OCI-LY3 (cell line): ENCODE measurements around the gene SERPINA12.
"Not testable (repeated sequence)": the region's sequence is repeated elsewhere in the genome, so short reads cannot be mapped to it uniquely, and the experiment has no call there.

Source experiments
- H2AFZ ChIP-seq: fragments of 200-600, 300-600 bp; shearing (Covaris generic); 2 replicates; pipeline ENCODE4 v1.6.0; 2014; ENCODE audit warnings: antibody characterized with exemption, low read depth, low read length
- H3K27ac ChIP-seq: fragments of 200-600, 300-600 bp; sonication (generic); 2 replicates; pipeline ENCODE4 v1.5.1; 2014; ENCODE audit warnings: mild to moderate bottlenecking, low read length, moderate library complexity, mixed read lengths
- H3K27me3 ChIP-seq: fragments of 200-600, 300-600 bp; sonication (generic); 2 replicates; pipeline ENCODE4 v1.6.1; 2014; ENCODE audit warnings: low read depth, low read length, mixed read lengths
- H3K36me3 ChIP-seq: fragments of 200-600, 300-600 bp; sonication (generic); replicated peaks from 2 replicates; pipeline ENCODE3; 2014; ENCODE audit warnings: low read depth, low read length, mixed read lengths
- H3K4me1 ChIP-seq: fragments of 300-600, 200-600 bp; sonication (generic); 2 replicates; pipeline ENCODE4 v1.6.1; 2014; ENCODE audit warnings: low read length, mixed read lengths
- H3K4me2 ChIP-seq: fragments of 200-600, 300-600 bp; sonication (generic); 2 replicates; pipeline ENCODE4 v1.6.1; 2014; ENCODE audit warnings: low read length, mixed read lengths
- H3K4me3 ChIP-seq: fragments of 300-600, 200-600 bp; sonication (generic); 2 replicates; pipeline ENCODE4 v1.5.1; 2014; ENCODE audit warnings: antibody characterized with exemption, mild to moderate bottlenecking, low read length, moderate library complexity
- H3K79me2 ChIP-seq: fragments of 300-600, 200-600 bp; shearing (Covaris generic); 2 replicates; pipeline ENCODE4 v1.6.1; 2014; ENCODE audit warnings: mild to moderate bottlenecking, low read length, mixed read lengths
- H3K9ac ChIP-seq: fragments of 300-600, 200-600 bp; shearing (Covaris generic); 2 replicates; pipeline ENCODE4 v1.6.0; 2014; ENCODE audit warnings: mild to moderate bottlenecking, low read length, moderate library complexity
- H3K9me3 ChIP-seq: fragments of 200-600, 300-600 bp; shearing (Covaris generic); 2 replicates; pipeline ENCODE4 v1.6.1; 2014; ENCODE audit warnings: low read length, mixed read lengths; ENCODE audit not compliant: insufficient read depth
- H4K20me1 ChIP-seq: fragments of 200-600, 300-600 bp; sonication (generic); 2 replicates; pipeline ENCODE4 v1.6.1; 2016; ENCODE audit warnings: low read length, mixed read lengths; ENCODE audit not compliant: insufficient read depth
- EZH2phosphoT487 ChIP-seq: fragments of 200-600 bp; shearing (Covaris generic); IDR thresholded peaks from 2 replicates; pipeline ENCODE4 v1.6.1; 2018; ENCODE audit warnings: antibody characterized with exemption, mixed run types, low read depth
- TF ChIP-seq, protein P1 (sequence below): fragments of 200-600, 300-600 bp; sonication (generic); IDR thresholded peaks from 2 replicates; pipeline ENCODE4 v1.5.1; 2014; ENCODE audit warnings: antibody characterized with exemption, low read length, low read depth

Gene SERPINA12

DNA sequence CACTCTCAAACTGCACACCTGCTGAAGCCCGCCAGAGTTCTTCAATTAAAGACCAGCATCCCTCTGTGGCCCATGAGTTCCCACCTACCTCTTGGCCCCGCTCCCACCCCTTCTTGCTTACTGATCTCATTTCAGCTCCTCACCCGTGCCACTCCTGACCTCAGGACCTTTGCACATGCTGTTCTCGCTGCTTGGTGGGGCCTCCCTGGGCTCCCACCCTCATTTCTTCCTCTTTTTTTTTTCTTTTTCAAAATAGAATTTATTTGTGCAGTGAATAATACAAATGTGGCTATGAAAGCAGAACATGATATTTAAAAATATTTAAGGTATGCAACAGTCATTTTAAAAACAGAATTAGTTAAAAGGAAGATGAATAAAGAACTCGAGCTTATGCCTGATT is 24.8 kb downstream of the SERPINA12 start:
- TF ChIP-seq, protein P1, sequence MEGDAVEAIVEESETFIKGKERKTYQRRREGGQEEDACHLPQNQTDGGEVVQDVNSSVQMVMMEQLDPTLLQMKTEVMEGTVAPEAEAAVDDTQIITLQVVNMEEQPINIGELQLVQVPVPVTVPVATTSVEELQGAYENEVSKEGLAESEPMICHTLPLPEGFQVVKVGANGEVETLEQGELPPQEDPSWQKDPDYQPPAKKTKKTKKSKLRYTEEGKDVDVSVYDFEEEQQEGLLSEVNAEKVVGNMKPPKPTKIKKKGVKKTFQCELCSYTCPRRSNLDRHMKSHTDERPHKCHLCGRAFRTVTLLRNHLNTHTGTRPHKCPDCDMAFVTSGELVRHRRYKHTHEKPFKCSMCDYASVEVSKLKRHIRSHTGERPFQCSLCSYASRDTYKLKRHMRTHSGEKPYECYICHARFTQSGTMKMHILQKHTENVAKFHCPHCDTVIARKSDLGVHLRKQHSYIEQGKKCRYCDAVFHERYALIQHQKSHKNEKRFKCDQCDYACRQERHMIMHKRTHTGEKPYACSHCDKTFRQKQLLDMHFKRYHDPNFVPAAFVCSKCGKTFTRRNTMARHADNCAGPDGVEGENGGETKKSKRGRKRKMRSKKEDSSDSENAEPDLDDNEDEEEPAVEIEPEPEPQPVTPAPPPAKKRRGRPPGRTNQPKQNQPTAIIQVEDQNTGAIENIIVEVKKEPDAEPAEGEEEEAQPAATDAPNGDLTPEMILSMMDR: no peak
- no peak for TF ChIP-seq EZH2phosphoT487
- no peak overlapping the region for H3K27ac ChIP-seq

DNA sequence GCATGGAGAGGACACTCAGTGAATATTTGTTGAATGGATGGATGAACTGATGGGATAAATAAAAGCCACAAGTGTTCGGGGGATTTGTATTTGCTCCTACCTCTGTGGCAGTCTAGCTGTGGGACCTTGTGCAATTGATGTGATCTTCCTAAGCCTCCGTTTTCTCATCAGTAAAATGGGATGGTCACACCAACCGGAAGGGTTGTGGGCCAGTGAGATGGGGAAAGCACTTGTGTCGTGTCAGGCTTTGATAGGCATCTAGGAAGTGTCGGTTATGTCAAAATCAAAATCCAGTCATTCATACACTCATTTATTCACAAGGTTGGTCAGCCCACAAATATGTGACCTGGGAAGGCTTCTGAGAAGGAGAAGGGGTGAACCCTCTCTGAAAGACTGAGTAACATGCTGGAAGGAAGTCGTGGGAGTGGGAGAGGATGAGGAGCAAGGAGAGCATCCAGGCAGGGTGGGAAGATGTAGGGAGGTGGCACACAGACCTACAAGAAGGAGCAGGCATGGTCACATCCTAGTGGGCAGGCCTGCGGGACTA is 25.5 kb downstream of the SERPINA12 start:
- peak overlapping the region; percentile 68 for H3K4me2 ChIP-seq
- H3K9ac ChIP-seq: no peak overlapping the region; the same call in 1 of the 2 replicates

More for the DNA sequence above, 24.8 kb downstream of the SERPINA12 start:
- no peaks in the 10 kb centered on the region for H4K20me1 ChIP-seq
- H3K9ac ChIP-seq: no peak overlapping the region
- H3K9me3 ChIP-seq: no peaks in the 10 kb centered on the region
- no peak overlapping the region for H3K4me2 ChIP-seq
- H3K36me3 ChIP-seq: peaks cover 3% of the 10 kb centered on the region
- H3K4me3 ChIP-seq: no peak overlapping the region
- H3K27me3 ChIP-seq: peaks cover 11% of the 10 kb centered on the region; the same call in 1 of the 2 replicates
- no peak overlapping the region for H2AFZ ChIP-seq
- H3K4me1 ChIP-seq: peaks cover 55% of the 10 kb centered on the region
- H3K79me2 ChIP-seq: no peaks in the 10 kb centered on the region

DNA sequence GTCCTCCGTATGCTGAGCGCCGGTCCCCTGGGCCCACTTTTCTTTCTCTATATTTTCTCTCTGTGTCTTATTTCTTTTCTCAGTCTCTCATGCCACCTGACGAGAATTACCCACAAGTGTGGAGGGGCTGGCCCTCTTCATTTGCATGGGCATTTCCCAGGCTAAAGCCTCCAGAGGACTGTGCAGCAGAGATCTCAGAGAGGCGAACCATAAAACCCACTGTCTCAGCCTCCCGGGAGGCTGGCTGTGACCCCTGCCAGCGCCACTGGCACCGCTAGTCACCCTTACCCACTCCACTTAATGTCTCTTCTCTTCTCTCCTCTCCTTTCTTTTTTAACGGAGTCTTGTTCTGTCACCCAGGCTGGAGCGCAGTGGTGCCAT is 26.2 kb downstream of the SERPINA12 start:
- Histone ChIP-seq H4K20me1 (no peaks in the 10 kb centered on the region), H3K9me3 (peaks cover 13% of the 10 kb centered on the region; the same call in 1 of the 2 replicates), H3K9ac (peak overlapping the region; percentile 34; the same call in 1 of the 2 replicates), H3K27me3 (peaks cover 11% of the 10 kb centered on the region; the same call in 1 of the 2 replicates), H3K4me2 (peak overlapping the region; percentile 68), H3K27ac (peak overlapping the region; percentile 75), H3K4me1 (peaks cover 55% of the 10 kb centered on the region), H2AFZ (peak overlapping the region; percentile 2; the same call in 1 of the 2 replicates), H3K4me3 (peak overlapping the region; percentile 41), H3K79me2 (no peaks in the 10 kb centered on the region), H3K36me3 (peaks cover 10% of the 10 kb centered on the region)
- no peak for TF ChIP-seq EZH2phosphoT487
- TF ChIP-seq, protein P1: no peak

More for the DNA sequence above, 25.5 kb downstream of the SERPINA12 start:
- peaks cover 5% of the 10 kb centered on the region for H3K36me3 ChIP-seq
- H3K79me2 ChIP-seq: no peaks in the 10 kb centered on the region
- H2AFZ ChIP-seq: no peak overlapping the region; the same call in 1 of the 2 replicates
- H3K4me1 ChIP-seq: peaks cover 55% of the 10 kb centered on the region
- peaks cover 11% of the 10 kb centered on the region; the same call in 1 of the 2 replicates for H3K27me3 ChIP-seq
- H3K9me3 ChIP-seq: peaks cover 6% of the 10 kb centered on the region; the same call in 1 of the 2 replicates
- peak overlapping the region; percentile 75 for H3K27ac ChIP-seq
- peak overlapping the region; percentile 41 for H3K4me3 ChIP-seq
- no peaks in the 10 kb centered on the region for H4K20me1 ChIP-seq
- TF ChIP-seq EZH2phosphoT487: no peak
- TF ChIP-seq, protein P1: no peak

DNA sequence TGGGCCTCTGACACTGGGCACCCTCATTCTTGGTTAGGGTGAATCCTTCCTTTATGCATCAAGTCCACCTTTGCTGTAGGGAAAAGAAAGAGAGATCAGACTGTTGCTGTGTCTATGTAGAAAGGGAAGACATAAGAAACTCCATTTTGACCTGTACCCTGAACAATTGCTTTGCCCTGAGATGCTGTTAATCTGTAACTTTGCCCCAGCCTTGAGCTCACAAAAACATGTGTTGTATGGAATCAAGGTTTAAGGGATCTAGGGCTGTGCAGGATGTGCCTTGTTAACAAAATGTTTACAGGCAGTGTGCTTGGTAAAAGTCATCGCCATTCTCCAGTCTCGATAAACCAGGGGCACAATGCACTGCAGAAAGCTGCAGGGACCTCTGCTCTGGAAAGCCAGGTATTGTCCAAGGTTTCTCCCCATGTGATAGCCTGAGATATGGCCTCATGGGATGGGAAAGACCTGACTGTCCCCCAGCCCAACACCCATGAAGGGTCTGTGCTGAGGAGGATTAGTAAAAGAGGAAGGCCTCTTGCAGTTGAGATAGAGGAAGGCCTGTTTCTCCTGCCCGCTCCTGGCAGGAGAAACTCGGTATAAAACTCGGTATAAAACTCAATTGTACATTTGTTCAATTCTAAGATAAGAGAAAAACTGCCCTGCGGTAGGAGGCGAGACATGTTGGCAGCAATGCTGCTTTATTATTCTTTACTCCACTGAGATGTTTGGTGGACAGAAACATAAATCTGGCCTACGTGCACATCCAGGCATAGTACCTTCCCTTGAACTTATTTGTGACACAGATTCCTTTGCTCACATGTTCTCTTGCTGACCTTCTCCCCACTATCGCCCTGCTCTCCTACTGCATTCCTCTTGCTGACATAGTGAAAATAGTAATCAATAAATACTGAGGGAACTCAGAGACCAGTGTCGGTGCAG is 26.9 kb downstream of the SERPINA12 start:
- peak overlapping the region; percentile 34; the same call in 1 of the 2 replicates for H3K9ac ChIP-seq
- peak overlapping the region; percentile 14; the same call in 1 of the 2 replicates for H2AFZ ChIP-seq
- peak overlapping the region; percentile 68 for H3K4me2 ChIP-seq
- peaks cover 12% of the 10 kb centered on the region for H3K36me3 ChIP-seq
- H3K9me3 ChIP-seq: peaks cover 15% of the 10 kb centered on the region; the same call in 1 of the 2 replicates
- peaks cover 55% of the 10 kb centered on the region for H3K4me1 ChIP-seq
- H3K27ac ChIP-seq: peak overlapping the region; percentile 75
- H3K27me3 ChIP-seq, H3K79me2 ChIP-seq, H4K20me1 ChIP-seq: not testable (repeated sequence)
- H3K4me3 ChIP-seq: peak overlapping the region; percentile 41; the same call in 1 of the 2 replicates
